NCI-H1930 (cell line): Measurements from ENCODE around the gene EBF3.

Experiments
- DNase-seq, 2 experiments: peaks; one replicate each; lab custom pipeline; 2025; lab: John Stamatoyannopoulos, UW

The EBF3 gene

GRCh38 chr10:129890170-129890569 is 73.9 kb downstream of the EBF3 start:
- DNase-seq, result no peak

- DNase-seq, result no peak
Observed at GRCh38 chr10:129888784-129889616, 75.1 kb downstream of the EBF3 start.

DNA sequence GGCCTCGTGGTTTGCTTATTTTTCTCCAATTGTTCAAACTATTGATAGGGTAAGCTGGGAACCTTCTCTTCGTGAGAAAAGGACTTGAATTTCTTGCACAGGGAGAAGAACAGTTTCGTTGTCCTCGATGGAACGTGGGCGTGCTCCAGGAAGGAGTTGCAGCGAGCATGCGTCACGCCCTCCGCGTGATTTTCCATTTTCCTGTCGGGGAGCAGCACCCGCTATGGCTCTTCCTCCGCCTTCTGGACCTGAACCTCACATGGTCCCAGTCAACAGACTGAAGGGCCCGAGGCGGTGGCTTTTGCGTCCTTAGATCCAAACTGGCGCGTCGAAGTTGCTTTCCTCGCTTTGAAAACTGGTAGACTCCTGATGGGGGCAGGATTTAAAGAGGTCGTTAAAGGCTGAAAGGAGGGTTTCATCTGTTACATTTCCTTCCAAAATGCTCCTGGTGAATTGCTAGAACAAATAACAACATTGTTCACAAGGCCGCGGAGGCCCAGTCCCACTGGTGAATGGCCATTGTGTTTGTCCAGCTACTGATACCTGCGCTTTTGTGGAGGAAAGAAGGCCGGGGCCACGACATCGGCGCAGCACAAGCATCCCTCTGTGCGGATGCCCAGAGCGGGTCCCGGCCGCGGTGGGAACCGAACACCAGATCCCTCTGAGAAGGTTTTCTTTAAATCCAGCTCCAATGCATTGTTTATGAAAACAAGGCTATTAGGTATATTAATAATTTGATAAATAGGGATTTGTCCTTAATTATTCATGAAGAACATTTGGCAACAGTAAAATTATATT is 75.9 kb downstream of the EBF3 start:
- DNase-seq, result no peak

- no peak for DNase-seq
Observed at GRCh38 chr10:129887381-129887905, 76.6 kb downstream of the EBF3 start.

DNA sequence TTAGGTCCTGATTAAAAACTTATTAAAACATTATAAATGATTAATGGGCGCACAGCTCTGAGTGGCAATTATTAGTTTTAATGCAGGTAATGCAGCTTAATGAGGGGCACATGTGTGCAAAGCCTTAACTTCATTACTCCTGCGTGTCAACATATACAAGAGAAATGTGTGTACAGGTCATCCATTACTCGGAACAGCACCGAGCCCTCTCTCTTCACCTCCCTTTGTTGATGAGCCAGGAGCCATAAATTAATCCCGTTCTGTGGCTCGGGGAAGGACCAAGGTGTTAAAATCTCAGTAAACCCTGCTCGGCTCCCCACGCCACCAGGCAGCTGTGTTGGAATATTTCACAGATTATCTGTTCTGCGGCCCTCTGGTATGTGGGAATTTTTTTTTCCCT is 77.8 kb downstream of the EBF3 start:
- no peak for DNase-seq

DNA sequence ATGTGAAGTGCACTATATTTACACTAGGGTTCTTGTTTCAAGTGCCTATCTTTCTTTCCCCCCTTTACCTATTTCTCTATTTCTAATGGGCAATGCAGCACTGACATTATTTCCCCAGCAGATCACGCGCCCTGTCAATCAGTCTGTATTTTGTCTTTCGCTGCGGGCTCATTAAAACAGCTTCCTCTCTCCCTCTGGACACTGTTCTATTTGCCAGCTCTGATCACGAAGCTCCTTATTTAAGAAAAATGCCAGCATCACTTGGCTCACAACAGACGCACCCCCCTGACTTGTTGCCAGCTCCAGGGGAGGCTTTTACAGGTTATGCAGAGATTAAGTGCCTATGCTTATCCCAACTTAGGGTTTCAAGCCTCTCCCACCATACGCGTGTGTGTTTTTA is 78.5 kb downstream of the EBF3 start:
- DNase-seq, result no peak

- DNase-seq, result no peak
Observed at GRCh38 chr10:129884398-129885078, 79.5 kb downstream of the EBF3 start.

- DNase-seq, result no peak
Observed at GRCh38 chr10:129883626-129884397, 80.3 kb downstream of the EBF3 start.

DNA sequence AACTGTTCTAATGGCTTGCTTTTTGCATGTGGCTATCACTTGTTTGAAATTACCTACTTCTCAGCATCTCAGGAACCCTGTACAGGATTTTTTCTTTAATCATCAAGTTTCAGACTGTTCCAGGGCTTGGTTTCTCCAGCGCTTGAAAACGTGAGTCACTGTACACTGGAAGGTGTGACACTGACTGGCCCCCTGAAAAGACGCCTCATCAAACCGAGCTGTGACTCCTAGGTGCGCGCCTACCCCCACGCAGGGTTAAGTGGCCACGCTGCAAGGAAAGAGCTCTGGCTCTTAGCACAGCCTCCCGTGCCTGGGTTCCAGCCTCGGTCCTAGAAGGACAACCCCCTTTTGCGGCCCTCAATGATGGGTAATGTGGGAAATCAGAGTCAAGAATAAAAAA is 81.0 kb downstream of the EBF3 start:
- DNase-seq, result no peak

DNA sequence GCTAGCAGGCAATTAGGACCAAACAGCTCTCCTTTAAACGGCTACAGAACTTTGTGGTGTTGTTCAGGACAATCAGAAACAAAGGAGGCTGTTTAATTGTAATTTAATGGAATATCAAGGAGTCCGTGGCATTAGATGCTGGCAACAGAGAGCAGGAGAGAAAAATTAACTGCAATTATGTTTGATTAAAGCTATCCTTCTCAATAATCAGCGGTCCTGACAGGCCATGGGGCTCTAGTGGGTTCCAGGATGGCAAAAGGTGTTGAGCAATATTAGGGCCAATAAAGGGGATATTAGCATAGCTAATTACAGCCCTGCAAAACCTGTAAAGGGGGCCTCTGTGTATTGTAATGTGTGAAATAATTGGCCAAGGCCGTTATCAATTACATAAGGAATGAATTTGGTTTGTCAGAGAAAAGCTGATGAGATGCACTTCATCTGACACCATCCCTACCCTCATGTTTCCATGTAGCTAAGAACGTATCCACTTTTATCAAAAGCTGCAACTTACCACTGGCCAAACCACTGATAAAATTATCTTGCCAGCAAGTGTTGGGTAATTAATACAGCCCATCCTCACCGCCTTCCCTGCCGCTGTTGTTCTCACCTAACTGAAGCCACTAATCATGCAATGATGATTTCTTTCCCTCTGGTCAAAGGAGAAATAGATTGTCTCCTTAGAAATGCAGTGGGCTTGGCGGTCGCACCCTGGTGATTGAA is 81.6 kb downstream of the EBF3 start:
- no peak for DNase-seq

- DNase-seq, result peak in 1 of 2 experiments; percentile 19
Observed at GRCh38 chr10:129881641-129882040, 82.4 kb downstream of the EBF3 start.

DNA sequence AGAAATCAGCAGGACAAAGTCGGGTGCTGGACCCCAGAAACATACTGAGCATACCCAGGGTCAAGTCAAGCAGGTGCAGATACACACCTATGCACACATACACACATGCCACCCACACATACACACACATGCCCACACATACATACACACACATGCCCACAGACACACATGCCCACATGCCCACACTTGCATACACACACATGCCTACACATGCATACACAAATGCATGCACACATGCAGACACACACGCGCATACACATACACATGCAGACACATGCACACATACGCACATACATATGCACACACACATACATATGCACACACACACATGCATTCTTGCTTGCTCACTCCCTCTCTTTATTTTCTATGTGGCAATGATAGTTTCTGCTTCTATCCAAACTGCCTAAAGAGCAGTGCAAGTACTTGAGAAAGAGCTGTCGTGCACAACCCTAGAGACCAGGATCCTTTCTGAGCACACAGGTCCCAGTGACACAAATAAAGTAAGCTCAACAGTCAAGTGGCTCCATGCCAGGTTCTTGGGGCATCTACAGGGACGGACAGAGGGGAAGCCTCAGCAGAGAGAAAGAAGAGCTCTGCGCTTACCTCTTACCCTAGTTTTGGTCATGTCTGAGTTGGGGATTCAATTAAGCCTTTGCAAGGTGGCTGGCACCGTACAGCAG is 83.7 kb downstream of the EBF3 start:
- no peak for DNase-seq

DNA sequence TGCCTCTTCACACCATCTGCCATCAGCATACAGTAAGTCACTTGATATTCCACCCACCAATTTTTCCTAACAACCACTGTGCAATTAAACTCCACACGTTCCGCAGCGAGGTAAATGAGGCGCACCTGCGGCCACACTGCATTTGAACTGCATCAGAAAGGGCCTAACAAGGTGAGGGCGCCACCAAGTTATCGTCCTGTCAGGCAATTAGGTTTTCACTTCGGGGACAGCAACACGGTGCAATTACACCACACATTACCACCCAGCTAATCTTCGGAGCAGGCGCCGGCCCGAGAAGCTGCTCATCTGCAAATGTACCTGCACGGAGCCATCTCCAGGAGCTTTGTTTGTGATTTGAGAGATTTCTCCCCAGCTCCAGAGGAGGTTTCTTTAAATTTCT is 84.4 kb downstream of the EBF3 start:
- peak; percentile 25 to 41 for DNase-seq

GRCh38 chr10:129878835-129879234 is 85.2 kb downstream of the EBF3 start:
- DNase-seq, result no peak

DNA sequence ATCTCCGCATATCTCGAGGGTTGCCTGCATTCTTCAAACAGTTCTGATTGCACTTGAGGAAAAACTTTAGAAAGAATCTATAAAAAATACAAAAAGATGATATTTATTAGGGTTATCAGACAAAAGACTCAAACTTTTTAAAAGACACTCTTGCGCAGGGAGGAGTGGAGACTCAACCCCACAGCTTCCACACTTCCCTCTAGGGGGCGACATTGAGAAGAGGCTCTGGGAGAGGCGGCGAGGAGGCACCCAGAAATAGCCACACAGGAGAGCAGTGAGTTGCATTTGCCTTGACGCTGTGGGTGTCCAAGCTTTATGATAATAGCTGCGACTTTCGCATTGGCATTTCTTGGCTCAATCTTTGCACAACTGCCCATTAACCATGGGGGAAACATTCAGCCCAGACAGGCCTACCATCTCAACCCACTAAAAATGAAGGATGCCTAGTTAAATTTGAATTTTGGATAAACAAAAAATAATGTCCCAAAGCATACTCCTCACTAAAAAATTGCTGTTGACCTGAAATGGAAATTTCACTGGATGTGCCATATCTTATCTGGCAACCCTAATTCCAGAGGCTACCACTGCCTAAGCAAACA is 86.2 kb downstream of the EBF3 start:
- DNase-seq, result no peak

DNA sequence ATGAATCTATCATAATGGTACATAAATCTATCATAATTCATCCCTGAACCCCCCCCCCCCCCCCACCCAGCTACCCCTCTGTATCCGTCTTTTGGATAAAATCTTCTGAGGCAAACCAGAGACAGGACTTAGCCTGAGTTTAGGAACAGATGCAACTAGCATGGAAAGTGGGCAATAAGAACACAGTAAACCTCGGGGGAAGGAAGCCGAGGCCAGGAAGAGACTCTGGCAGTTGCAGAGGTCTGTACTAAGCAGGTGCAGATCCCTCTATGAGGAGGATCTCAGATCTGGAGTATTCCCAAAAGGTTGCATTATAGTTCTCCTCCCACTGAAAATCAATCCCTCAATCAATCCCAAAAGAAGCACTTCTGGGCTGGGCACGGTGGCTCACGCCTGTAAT is 87.2 kb downstream of the EBF3 start:
- DNase-seq, result no peak

DNA sequence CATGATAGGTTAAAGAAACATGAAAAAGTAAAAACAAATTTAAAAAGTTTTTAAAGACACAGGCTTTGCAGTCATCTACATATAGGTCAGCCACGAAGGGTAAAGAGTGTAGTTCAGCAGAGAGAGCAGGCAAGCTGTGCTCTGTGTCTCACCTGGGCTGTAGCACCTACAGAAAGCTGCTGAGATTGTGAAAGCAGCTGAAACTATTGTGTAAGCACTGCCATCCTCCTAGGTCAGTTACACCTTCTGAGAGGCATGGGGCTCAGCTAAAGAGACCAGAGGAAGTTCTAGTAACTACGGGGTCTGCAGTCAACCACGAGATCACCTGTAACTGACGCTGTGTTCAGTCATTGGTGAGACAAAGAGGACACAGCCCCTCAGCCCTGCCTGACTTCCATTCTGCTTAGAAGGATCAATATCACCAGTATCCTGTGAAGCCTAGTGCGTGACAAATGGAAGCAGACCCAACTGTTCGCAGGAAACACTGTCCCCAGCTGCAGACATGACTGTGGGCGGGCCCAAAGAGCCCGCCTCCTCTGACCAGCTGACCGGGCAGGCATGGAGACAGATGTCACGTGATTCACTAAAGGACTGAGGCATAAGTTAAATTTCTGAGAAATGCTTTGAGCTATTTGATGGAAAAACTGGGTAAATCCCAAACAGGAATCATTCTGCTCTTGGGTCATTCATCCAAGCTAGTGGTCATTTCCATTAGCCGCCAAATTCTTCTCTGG is 87.9 kb downstream of the EBF3 start:
- no peak for DNase-seq

DNA sequence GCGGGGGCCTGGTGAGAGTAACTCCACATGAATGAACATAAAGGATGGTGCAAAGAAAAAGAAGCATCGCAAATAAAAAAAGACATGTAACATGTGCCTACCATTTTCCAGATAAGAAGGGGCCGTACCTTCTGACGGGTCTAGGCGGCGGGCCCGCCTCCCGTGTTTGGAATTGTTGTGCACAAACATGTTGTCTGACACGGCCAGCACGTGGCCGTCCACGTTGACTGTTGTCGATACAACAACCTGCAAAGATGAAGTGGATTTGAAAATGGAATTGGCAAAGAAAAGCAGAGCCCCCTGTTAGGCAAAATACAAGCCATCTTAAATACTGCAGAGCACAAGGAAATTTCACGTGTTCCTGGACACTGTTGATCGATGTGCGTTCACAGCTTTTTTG is 90.7 kb downstream of the EBF3 start:
- DNase-seq, result no peak

- DNase-seq, result peak; percentile 54 to 81
Observed at GRCh38 chr10:129871966-129872365, 92.1 kb downstream of the EBF3 start.
